Smooth muscle cell (in vitro differentiated cells): ENCODE measurements around the gene OR5B21. TPM values are rescaled to one million over a fixed set of nuclear protein-coding genes. Genes with fewer than 3 reads are reported as not detected.
A peak's percentile ranks its signal among the peaks of the same experiment; 100 is the strongest.

Source experiments
- DNase-seq: peaks from one replicate; lab custom pipeline; 2025; ENCODE audit not compliant: unreplicated experiment; lab: John Stamatoyannopoulos, UW
- H2AFZ ChIP-seq: fragments of 200-600 bp; sonication (generic); 2 replicates; pipeline ENCODE4 v1.6.0; 2016; ENCODE audit warnings: antibody characterized with exemption, low read depth, mild to moderate bottlenecking
- H3F3A ChIP-seq: fragments of 200-600 bp; sonication (generic); 2 replicates; pipeline ENCODE4 v1.6.0; 2017; ENCODE audit warnings: antibody characterized with exemption, low read depth
- H3K27ac ChIP-seq: fragments of 200-600 bp; sonication (generic); 2 replicates; pipeline ENCODE4 v1.5.1; 2016; ENCODE audit warnings: low read depth, mild to moderate bottlenecking
- H3K27me3 ChIP-seq: fragments of 200-600 bp; sonication (generic); 2 replicates; pipeline ENCODE4 v1.6.1; 2016; ENCODE audit warnings: low read depth, mild to moderate bottlenecking
- H3K36me3 ChIP-seq: fragments of 200-600 bp; sonication (generic); 2 replicates; pipeline ENCODE4 v1.5.1; 2016; ENCODE audit warnings: low read depth
- H3K4me1 ChIP-seq: fragments of 200-600 bp; sonication (generic); 2 replicates; pipeline ENCODE4 v1.5.1; 2016; ENCODE audit warnings: low read depth
- H3K4me2 ChIP-seq: fragments of 200-600 bp; sonication (generic); 2 replicates; pipeline ENCODE4 v1.6.0; 2016; ENCODE audit warnings: mild to moderate bottlenecking
- H3K4me3 ChIP-seq: fragments of 200-600 bp; sonication (generic); 2 replicates; pipeline ENCODE4 v1.5.1; 2016; ENCODE audit warnings: mild to moderate bottlenecking
- H3K79me2 ChIP-seq: fragments of 200-600 bp; sonication (generic); 2 replicates; pipeline ENCODE4 v1.6.0; 2016; ENCODE audit warnings: low read depth, mild to moderate bottlenecking
- H3K9ac ChIP-seq: fragments of 200-600 bp; sonication (generic); 2 replicates; pipeline ENCODE4 v1.6.0; 2016; ENCODE audit warnings: low read depth
- H3K9me3 ChIP-seq: fragments of 200-600 bp; sonication (generic); replicated peaks from 2 replicates; pipeline ENCODE4 v1.5.1; 2016; ENCODE audit warnings: low read depth
- H4K20me1 ChIP-seq: fragments of 200-600 bp; sonication (generic); 2 replicates; pipeline ENCODE4 v1.6.0; 2016; ENCODE audit warnings: low read depth
- CTCF ChIP-seq: fragments of 200-600 bp; sonication (generic); IDR thresholded peaks from 2 replicates; pipeline ENCODE4 v1.5.1; 2017; ENCODE audit warnings: borderline replicate concordance, mild to moderate bottlenecking, antibody characterized with exemption; ENCODE audit not compliant: insufficient read depth, poor library complexity, severe bottlenecking
- WGBS: methylation state at CpG from one replicate; pipeline ENCODE4 v1.1.7; 2016; ENCODE audit warnings: low lambda C conversion rate; 5-methylcytosine and 5-hydroxymethylcytosine counted together
- polyA plus RNA-seq: library from polyadenylated mRNA; unstranded; fragments of >200 nt; fragmentation: Nextera tagmentation; extraction: Ambion mirVana; gene quantifications from 2 replicates; pipeline ENCODE4 v1.2.1, GENCODE V29; 2016
- total RNA-seq: library from RNA; depleted of rRNA; stranded (reverse); fragments of >200 nt; gene quantifications from 2 replicates; pipeline ENCODE4 v1.2.3, GENCODE V29; 2014

OR5B21 gene
- total and polyA plus RNA-seq, 2 experiments from 2014 or later, result not detected

GRCh38 chr11:58524232-58525036, 16.5 kb upstream of the OR5B21 start:
- peak overlapping the region; percentile 81 for H3K4me2 ChIP-seq
- H2AFZ ChIP-seq, result peak overlapping the region; percentile 81
- peak; percentile 71 for TF ChIP-seq CTCF
- no peak for DNase-seq
- H3K36me3 ChIP-seq, result no peaks in the 10 kb centered on the region
- peak overlapping the region; percentile 39 for H3K4me3 ChIP-seq
- no peaks in the 10 kb centered on the region for H3F3A ChIP-seq
- no peaks in the 10 kb centered on the region for H4K20me1 ChIP-seq
- peaks cover 3% of the 10 kb centered on the region for H3K4me1 ChIP-seq
- no peak overlapping the region for H3K27ac ChIP-seq
- H3K79me2 ChIP-seq, result no peaks in the 10 kb centered on the region
- no peak overlapping the region for H3K9ac ChIP-seq
- no peaks in the 10 kb centered on the region for H3K9me3 ChIP-seq
- 15% methylated on average over 7 of the region's 7 CpGs for WGBS
- H3K27me3 ChIP-seq, result peaks cover under 1% of the 10 kb centered on the region

GRCh38 chr11:58513747-58514367, 6.0 kb upstream of the OR5B21 start:
- no peaks in the 10 kb centered on the region for H3F3A ChIP-seq
- H3K4me3 ChIP-seq, result no peak overlapping the region
- TF ChIP-seq CTCF, result peak; percentile 74
- H3K9ac ChIP-seq, result no peak overlapping the region
- peaks cover 4% of the 10 kb centered on the region for H3K27me3 ChIP-seq
- H2AFZ ChIP-seq, result no peak overlapping the region
- H4K20me1 ChIP-seq, result no peaks in the 10 kb centered on the region
- H3K4me2 ChIP-seq, result no peak overlapping the region
- no peak overlapping the region for H3K27ac ChIP-seq
- 36% methylated on average over 5 of the region's 5 CpGs for WGBS
- no peaks in the 10 kb centered on the region for H3K9me3 ChIP-seq
- no peak for DNase-seq
- H3K79me2 ChIP-seq, result no peaks in the 10 kb centered on the region
- H3K4me1 ChIP-seq, result no peaks in the 10 kb centered on the region
- no peaks in the 10 kb centered on the region for H3K36me3 ChIP-seq

- Histone ChIP-seq H3K9ac (no peak overlapping the region), H3K4me1 (no peaks in the 10 kb centered on the region), H4K20me1 (no peaks in the 10 kb centered on the region), H3K36me3 (no peaks in the 10 kb centered on the region), H3K9me3 (no peaks in the 10 kb centered on the region), H3F3A (no peaks in the 10 kb centered on the region), H3K27me3 (no peaks in the 10 kb centered on the region), H3K4me2 (no peak overlapping the region), H3K27ac (no peak overlapping the region), H3K79me2 (no peaks in the 10 kb centered on the region), H3K4me3 (no peak overlapping the region), H2AFZ (no peak overlapping the region)
- WGBS, result 85% methylated on average over 3 of the region's 3 CpGs
- no peak for TF ChIP-seq CTCF
- DNase-seq, result no peak
Observed at GRCh38 chr11:58511636-58512035, 3.7 kb upstream of the OR5B21 start.
